ENCODE measurements around the gene ADISSP.

The ADISSP gene

GRCh38 chr20:3754276-3754630 lies 13.3 kb downstream of the ADISSP start:
- TF ChIP-seq FOXP2 (optimal IDR thresholded peaks at IDR 0.05; ENCODE audit: borderline replicate concordance, extremely low read depth, extremely low read length, insufficient read depth) (no peak), SIN3A (IDR thresholded peaks at IDR 0.05; ENCODE audit: borderline replicate concordance, insufficient read depth, low read length) (no peak), TAF1 (IDR thresholded peaks at IDR 0.05; ENCODE audit: borderline replicate concordance, insufficient read depth, low read length) (no peak), POLR2AphosphoS5 (IDR thresholded peaks at IDR 0.05; ENCODE audit: low read depth, low read length) (no peak)
- TF ChIP-seq, protein P1, sequence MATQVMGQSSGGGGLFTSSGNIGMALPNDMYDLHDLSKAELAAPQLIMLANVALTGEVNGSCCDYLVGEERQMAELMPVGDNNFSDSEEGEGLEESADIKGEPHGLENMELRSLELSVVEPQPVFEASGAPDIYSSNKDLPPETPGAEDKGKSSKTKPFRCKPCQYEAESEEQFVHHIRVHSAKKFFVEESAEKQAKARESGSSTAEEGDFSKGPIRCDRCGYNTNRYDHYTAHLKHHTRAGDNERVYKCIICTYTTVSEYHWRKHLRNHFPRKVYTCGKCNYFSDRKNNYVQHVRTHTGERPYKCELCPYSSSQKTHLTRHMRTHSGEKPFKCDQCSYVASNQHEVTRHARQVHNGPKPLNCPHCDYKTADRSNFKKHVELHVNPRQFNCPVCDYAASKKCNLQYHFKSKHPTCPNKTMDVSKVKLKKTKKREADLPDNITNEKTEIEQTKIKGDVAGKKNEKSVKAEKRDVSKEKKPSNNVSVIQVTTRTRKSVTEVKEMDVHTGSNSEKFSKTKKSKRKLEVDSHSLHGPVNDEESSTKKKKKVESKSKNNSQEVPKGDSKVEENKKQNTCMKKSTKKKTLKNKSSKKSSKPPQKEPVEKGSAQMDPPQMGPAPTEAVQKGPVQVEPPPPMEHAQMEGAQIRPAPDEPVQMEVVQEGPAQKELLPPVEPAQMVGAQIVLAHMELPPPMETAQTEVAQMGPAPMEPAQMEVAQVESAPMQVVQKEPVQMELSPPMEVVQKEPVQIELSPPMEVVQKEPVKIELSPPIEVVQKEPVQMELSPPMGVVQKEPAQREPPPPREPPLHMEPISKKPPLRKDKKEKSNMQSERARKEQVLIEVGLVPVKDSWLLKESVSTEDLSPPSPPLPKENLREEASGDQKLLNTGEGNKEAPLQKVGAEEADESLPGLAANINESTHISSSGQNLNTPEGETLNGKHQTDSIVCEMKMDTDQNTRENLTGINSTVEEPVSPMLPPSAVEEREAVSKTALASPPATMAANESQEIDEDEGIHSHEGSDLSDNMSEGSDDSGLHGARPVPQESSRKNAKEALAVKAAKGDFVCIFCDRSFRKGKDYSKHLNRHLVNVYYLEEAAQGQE (IDR thresholded peaks at IDR 0.05; ENCODE audit: insufficient read depth in 1 of 2, low read depth in 2 of 2, low read length in 2 of 2) = no peak

GRCh38 chr20:3753501-3754275 lies 13.9 kb downstream of the ADISSP start:
- no peak for TF ChIP-seq TAF1 (IDR thresholded peaks at IDR 0.05; ENCODE audit: borderline replicate concordance, insufficient read depth, low read length)
- TF ChIP-seq, protein P1 (IDR thresholded peaks at IDR 0.05; ENCODE audit: insufficient read depth in 1 of 2, low read depth in 2 of 2, low read length in 2 of 2) = no peak
- no peak for TF ChIP-seq POLR2AphosphoS5 (IDR thresholded peaks at IDR 0.05; ENCODE audit: low read depth, low read length)
- no peak for TF ChIP-seq FOXP2 (optimal IDR thresholded peaks at IDR 0.05; ENCODE audit: borderline replicate concordance, extremely low read depth, extremely low read length, insufficient read depth)
- no peak for TF ChIP-seq SIN3A (IDR thresholded peaks at IDR 0.05; ENCODE audit: borderline replicate concordance, insufficient read depth, low read length)

- TF ChIP-seq POLR2AphosphoS5 (IDR thresholded peaks at IDR 0.05; ENCODE audit: low read depth, low read length) (no peak), SIN3A (IDR thresholded peaks at IDR 0.05; ENCODE audit: borderline replicate concordance, insufficient read depth, low read length) (no peak)
These were observed 14.5 kb downstream of the ADISSP start for GRCh38 chr20:3753098-3753497.

DNA sequence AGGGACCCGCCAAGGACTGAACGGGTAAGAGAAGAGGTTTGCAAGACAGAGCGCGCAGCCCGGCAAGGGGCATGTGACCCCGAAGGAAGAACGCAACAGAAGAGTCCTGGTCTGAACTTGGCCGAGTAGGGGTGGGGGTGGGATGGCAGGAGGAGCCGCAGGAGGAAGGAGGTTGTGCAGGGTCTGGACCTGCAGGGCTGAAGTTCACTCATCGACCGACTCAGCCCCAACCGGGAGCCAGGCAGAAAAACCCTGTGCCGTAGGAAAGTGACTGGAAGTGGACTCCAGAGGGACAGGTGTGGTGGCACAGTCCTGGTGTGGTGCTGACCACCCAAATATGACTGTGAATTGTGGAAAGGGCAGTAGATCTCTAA lies 15.2 kb downstream of the ADISSP start:
- TF ChIP-seq TAF1 (IDR thresholded peaks at IDR 0.05; ENCODE audit: borderline replicate concordance, insufficient read depth, low read length) (no peak), FOXP2 (optimal IDR thresholded peaks at IDR 0.05; ENCODE audit: borderline replicate concordance, extremely low read depth, extremely low read length, insufficient read depth) (no peak), POLR2AphosphoS5 (IDR thresholded peaks at IDR 0.05; ENCODE audit: low read depth, low read length) (no peak), SIN3A (IDR thresholded peaks at IDR 0.05; ENCODE audit: borderline replicate concordance, insufficient read depth, low read length) (no peak)
- TF ChIP-seq, protein P1 (IDR thresholded peaks at IDR 0.05; ENCODE audit: insufficient read depth in 1 of 2, low read depth in 2 of 2, low read length in 2 of 2) = no peak

- TF ChIP-seq, protein P1 (IDR thresholded peaks at IDR 0.05; ENCODE audit: insufficient read depth in 1 of 2, low read depth in 2 of 2, low read length in 2 of 2) = no peak
- TF ChIP-seq TAF1 (IDR thresholded peaks at IDR 0.05; ENCODE audit: borderline replicate concordance, insufficient read depth, low read length) (no peak), POLR2AphosphoS5 (IDR thresholded peaks at IDR 0.05; ENCODE audit: low read depth, low read length) (no peak), SIN3A (IDR thresholded peaks at IDR 0.05; ENCODE audit: borderline replicate concordance, insufficient read depth, low read length) (no peak), FOXP2 (optimal IDR thresholded peaks at IDR 0.05; ENCODE audit: borderline replicate concordance, extremely low read depth, extremely low read length, insufficient read depth) (no peak)
These were observed 15.7 kb downstream of the ADISSP start for GRCh38 chr20:3751675-3752385.
